Stimulated activated memory B cell treated with anti-CD40 and anti-IgM and Interleukin-4, amounts not matched to agents 10 μg/mL and 1 μg/mL and 100 μg/mL, for 72 hours (primary cell): Measurements from ENCODE around the gene ROR1.
A peak's percentile ranks its signal among the peaks of the same experiment; 100 is the strongest.

Experiments used
- ATAC-seq: fragments of 150-1000 bp; cut with Tn5 transposase; 2 replicates; pipeline ENCODE4 v1.10.0; 2021
- H3K27ac Mint-ChIP-seq: one replicate; pipeline ENCODE4 v1.8.0; 2022; ENCODE audit warnings: mild to moderate bottlenecking, mixed read lengths
- H3K27me3 Mint-ChIP-seq: one replicate; pipeline ENCODE4 v1.8.0; 2022; ENCODE audit warnings: mixed read lengths
- H3K36me3 Mint-ChIP-seq: one replicate; pipeline ENCODE4 v1.8.0; 2022; ENCODE audit warnings: mixed read lengths
- H3K4me1 Mint-ChIP-seq: one replicate; pipeline ENCODE4 v1.8.0; 2022; ENCODE audit warnings: mixed read lengths
- H3K4me3 Mint-ChIP-seq: one replicate; pipeline ENCODE4 v1.8.0; 2022; ENCODE audit warnings: mild to moderate bottlenecking, moderate library complexity, mixed read lengths
- H3K9me3 Mint-ChIP-seq: one replicate; pipeline ENCODE4 v1.8.0; 2022; ENCODE audit warnings: mixed read lengths

ROR1 gene

GRCh38 chr1:64114012-64114525 lies 340.3 kb downstream of the ROR1 start:
- Mint-ChIP-seq H3K4me3 (no peak overlapping the region), H3K9me3 (no peaks in the 10 kb centered on the region), H3K36me3 (no peaks in the 10 kb centered on the region), H3K27me3 (peaks cover 18% of the 10 kb centered on the region), H3K27ac (no peak overlapping the region), H3K4me1 (no peaks in the 10 kb centered on the region)
- ATAC-seq, result no peak

GRCh38 chr1:64116537-64116936 lies 342.7 kb downstream of the ROR1 start:
- peaks cover 18% of the 10 kb centered on the region for H3K27me3 Mint-ChIP-seq
- H3K27ac Mint-ChIP-seq, result no peak overlapping the region
- no peak for ATAC-seq
- peaks cover 3% of the 10 kb centered on the region for H3K9me3 Mint-ChIP-seq
- no peaks in the 10 kb centered on the region for H3K36me3 Mint-ChIP-seq
- no peak overlapping the region for H3K4me3 Mint-ChIP-seq
- H3K4me1 Mint-ChIP-seq, result no peaks in the 10 kb centered on the region

GRCh38 chr1:64117492-64117891 lies 343.7 kb downstream of the ROR1 start:
- Mint-ChIP-seq H3K27ac (no peak overlapping the region), H3K4me1 (no peaks in the 10 kb centered on the region), H3K36me3 (no peaks in the 10 kb centered on the region), H3K4me3 (no peak overlapping the region), H3K27me3 (peaks cover 24% of the 10 kb centered on the region), H3K9me3 (peaks cover 3% of the 10 kb centered on the region)
- no peak for ATAC-seq

DNA sequence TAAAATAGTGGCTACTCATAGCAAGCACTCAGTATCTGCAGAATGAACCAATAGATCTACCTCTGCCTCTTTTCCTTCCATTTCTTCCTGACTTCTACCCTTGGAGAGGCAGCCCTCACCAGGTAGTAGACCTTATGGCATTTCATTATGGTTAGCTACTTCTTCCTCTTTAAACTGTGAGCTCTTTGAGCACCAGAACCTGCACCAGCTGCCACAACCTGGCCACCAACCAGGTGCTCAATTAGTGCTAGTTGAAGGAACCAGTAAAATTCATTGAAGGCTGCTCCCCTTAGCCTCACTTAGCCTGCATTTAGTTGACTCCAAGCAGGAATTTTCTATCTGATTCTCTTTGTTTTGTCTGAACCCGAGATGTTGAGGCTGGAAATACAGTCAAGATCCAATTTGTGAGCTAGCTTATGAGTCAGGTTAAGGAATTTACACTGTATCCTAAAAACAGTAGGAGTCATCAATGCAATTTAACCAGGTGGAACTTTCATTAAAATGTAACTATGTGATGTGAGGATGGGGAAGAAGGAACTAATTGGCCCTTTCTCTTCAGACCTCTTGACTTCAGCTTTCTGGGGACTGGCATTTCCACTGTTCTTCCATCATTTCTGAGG lies 348.1 kb downstream of the ROR1 start:
- ATAC-seq, result no peak
- Mint-ChIP-seq H3K27ac (no peak overlapping the region), H3K27me3 (peaks cover 27% of the 10 kb centered on the region), H3K4me3 (no peak overlapping the region), H3K4me1 (no peaks in the 10 kb centered on the region), H3K36me3 (no peaks in the 10 kb centered on the region), H3K9me3 (peaks cover 3% of the 10 kb centered on the region)

- Mint-ChIP-seq H3K27ac (no peak overlapping the region), H3K4me3 (no peak overlapping the region), H3K4me1 (no peaks in the 10 kb centered on the region), H3K36me3 (no peaks in the 10 kb centered on the region), H3K9me3 (peaks cover 3% of the 10 kb centered on the region), H3K27me3 (peaks cover 34% of the 10 kb centered on the region)
- ATAC-seq, result no peak
Measured at GRCh38 chr1:64122588-64122987, 348.8 kb downstream of the ROR1 start.

GRCh38 chr1:64124704-64125440 lies 351.1 kb downstream of the ROR1 start:
- H3K27ac Mint-ChIP-seq, result no peak overlapping the region
- H3K4me1 Mint-ChIP-seq, result no peaks in the 10 kb centered on the region
- no peak overlapping the region for H3K4me3 Mint-ChIP-seq

GRCh38 chr1:64126581-64126980 lies 352.8 kb downstream of the ROR1 start:
- H3K9me3 Mint-ChIP-seq, result no peaks in the 10 kb centered on the region
- H3K27ac Mint-ChIP-seq, result no peak overlapping the region
- H3K4me1 Mint-ChIP-seq, result no peaks in the 10 kb centered on the region
- no peaks in the 10 kb centered on the region for H3K36me3 Mint-ChIP-seq
- ATAC-seq, result no peak
- H3K27me3 Mint-ChIP-seq, result peaks cover 36% of the 10 kb centered on the region
- no peak overlapping the region for H3K4me3 Mint-ChIP-seq

More at GRCh38 chr1:64124704-64125440, 351.1 kb downstream of the ROR1 start:
- Mint-ChIP-seq H3K9me3 (peaks cover 3% of the 10 kb centered on the region), H3K27me3 (peaks cover 36% of the 10 kb centered on the region), H3K36me3 (no peaks in the 10 kb centered on the region)
- ATAC-seq, result no peak

GRCh38 chr1:64127297-64127696 lies 353.5 kb downstream of the ROR1 start:
- Mint-ChIP-seq H3K27ac (no peak overlapping the region), H3K4me3 (no peak overlapping the region), H3K9me3 (no peaks in the 10 kb centered on the region), H3K4me1 (no peaks in the 10 kb centered on the region), H3K27me3 (peaks cover 37% of the 10 kb centered on the region), H3K36me3 (no peaks in the 10 kb centered on the region)
- no peak for ATAC-seq

DNA sequence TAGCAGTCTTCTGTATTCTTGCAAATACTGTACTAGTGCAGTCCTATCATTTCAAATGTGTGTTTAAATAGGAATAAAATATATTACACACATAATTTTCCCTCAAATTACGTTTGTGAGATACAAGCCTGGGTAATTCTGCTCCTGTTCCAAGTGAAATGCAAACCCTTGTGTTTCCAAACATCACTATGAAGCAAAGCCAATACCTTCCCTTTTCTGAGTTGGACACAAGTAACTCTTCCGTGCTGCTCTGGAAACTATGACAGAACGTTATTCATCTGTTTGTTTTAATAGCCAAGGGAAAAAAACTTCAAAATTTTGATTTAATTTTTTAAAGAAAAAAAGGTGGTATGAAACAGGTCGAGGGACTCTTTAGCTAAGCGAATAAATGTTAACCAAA lies 355.9 kb downstream of the ROR1 start:
- H3K27ac Mint-ChIP-seq, result no peak overlapping the region
- H3K4me1 Mint-ChIP-seq, result no peaks in the 10 kb centered on the region
- peaks cover 40% of the 10 kb centered on the region for H3K27me3 Mint-ChIP-seq
- H3K36me3 Mint-ChIP-seq, result no peaks in the 10 kb centered on the region
- no peaks in the 10 kb centered on the region for H3K9me3 Mint-ChIP-seq
- H3K4me3 Mint-ChIP-seq, result no peak overlapping the region
- no peak for ATAC-seq

- Mint-ChIP-seq H3K9me3 (no peaks in the 10 kb centered on the region), H3K4me3 (no peak overlapping the region), H3K4me1 (no peaks in the 10 kb centered on the region), H3K36me3 (no peaks in the 10 kb centered on the region), H3K27me3 (peaks cover 29% of the 10 kb centered on the region), H3K27ac (no peak overlapping the region)
- no peak for ATAC-seq
Measured at GRCh38 chr1:64131155-64131554, 357.3 kb downstream of the ROR1 start.

- Mint-ChIP-seq H3K27ac (no peak overlapping the region), H3K27me3 (peaks cover 23% of the 10 kb centered on the region), H3K4me1 (no peaks in the 10 kb centered on the region), H3K4me3 (no peak overlapping the region), H3K36me3 (no peaks in the 10 kb centered on the region), H3K9me3 (no peaks in the 10 kb centered on the region)
- no peak for ATAC-seq
Measured at GRCh38 chr1:64133036-64133435, 359.2 kb downstream of the ROR1 start.

DNA sequence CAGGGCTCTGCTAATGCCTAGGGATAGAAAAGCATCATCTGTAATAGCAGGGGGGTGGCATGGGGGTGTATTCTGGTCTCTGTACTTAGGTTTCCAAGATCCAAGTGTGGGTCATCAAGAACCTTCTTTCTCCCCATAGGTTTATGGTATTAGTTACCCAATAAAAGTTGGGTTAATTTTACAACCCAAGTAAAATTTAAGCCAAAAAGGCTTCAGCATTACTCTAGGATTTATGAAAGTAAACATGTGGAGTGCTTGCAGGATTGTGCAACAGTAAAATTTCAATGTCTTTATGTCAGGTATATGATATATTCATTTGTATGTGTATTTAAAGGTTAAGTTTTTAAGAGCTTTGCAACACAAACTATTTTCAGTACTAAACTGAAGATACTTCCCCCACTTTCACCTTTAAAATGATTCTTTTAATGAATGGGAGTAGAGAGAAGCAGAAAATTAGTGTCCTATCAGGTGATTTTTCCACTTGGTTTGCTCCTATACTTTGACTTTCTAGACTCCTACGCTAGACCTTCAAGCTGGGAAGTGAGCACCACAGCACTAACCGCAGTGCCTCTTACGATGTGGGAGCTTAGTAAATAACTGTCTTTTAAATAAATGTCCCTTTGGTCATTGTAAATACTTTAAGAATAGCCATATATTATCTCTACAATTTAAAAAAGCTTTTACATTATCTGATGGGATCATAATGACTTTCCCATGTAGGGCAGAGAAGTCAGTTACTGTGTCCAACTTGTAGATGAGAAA lies 361.8 kb downstream of the ROR1 start:
- Mint-ChIP-seq H3K27me3 (peaks cover 23% of the 10 kb centered on the region), H3K4me1 (no peaks in the 10 kb centered on the region), H3K36me3 (no peaks in the 10 kb centered on the region), H3K9me3 (no peaks in the 10 kb centered on the region), H3K27ac (no peak overlapping the region), H3K4me3 (no peak overlapping the region)
- ATAC-seq, result no peak

GRCh38 chr1:64136296-64136695 lies 362.5 kb downstream of the ROR1 start:
- Mint-ChIP-seq H3K4me3 (no peak overlapping the region), H3K4me1 (no peaks in the 10 kb centered on the region), H3K9me3 (no peaks in the 10 kb centered on the region), H3K27ac (no peak overlapping the region), H3K36me3 (no peaks in the 10 kb centered on the region), H3K27me3 (peaks cover 23% of the 10 kb centered on the region)
- ATAC-seq, result no peak

GRCh38 chr1:64136752-64137411 lies 363.1 kb downstream of the ROR1 start:
- ATAC-seq, result peak; percentile 69
- no peak overlapping the region for H3K27ac Mint-ChIP-seq
- H3K9me3 Mint-ChIP-seq, result no peaks in the 10 kb centered on the region
- H3K27me3 Mint-ChIP-seq, result peaks cover 22% of the 10 kb centered on the region
- no peaks in the 10 kb centered on the region for H3K36me3 Mint-ChIP-seq
- H3K4me3 Mint-ChIP-seq, result no peak overlapping the region
- H3K4me1 Mint-ChIP-seq, result no peaks in the 10 kb centered on the region

GRCh38 chr1:64137412-64137803 lies 363.6 kb downstream of the ROR1 start:
- Mint-ChIP-seq H3K27ac (no peak overlapping the region), H3K36me3 (no peaks in the 10 kb centered on the region), H3K4me1 (no peaks in the 10 kb centered on the region), H3K27me3 (peaks cover 17% of the 10 kb centered on the region), H3K9me3 (no peaks in the 10 kb centered on the region), H3K4me3 (no peak overlapping the region)
- no peak for ATAC-seq
